DMS 273 (cell line): Measurements from ENCODE around the gene RPL23.
A peak's percentile ranks its signal among the peaks of the same experiment; 100 is the strongest.
"Not testable (repeated sequence)": the region's sequence is repeated elsewhere in the genome, so short reads cannot be mapped to it uniquely, and the experiment has no call there.

Experiments
- DNase-seq: peaks from one replicate; lab custom pipeline; 2025; ENCODE audit not compliant: unreplicated experiment; lab: John Stamatoyannopoulos, UW

RPL23 gene

DNA sequence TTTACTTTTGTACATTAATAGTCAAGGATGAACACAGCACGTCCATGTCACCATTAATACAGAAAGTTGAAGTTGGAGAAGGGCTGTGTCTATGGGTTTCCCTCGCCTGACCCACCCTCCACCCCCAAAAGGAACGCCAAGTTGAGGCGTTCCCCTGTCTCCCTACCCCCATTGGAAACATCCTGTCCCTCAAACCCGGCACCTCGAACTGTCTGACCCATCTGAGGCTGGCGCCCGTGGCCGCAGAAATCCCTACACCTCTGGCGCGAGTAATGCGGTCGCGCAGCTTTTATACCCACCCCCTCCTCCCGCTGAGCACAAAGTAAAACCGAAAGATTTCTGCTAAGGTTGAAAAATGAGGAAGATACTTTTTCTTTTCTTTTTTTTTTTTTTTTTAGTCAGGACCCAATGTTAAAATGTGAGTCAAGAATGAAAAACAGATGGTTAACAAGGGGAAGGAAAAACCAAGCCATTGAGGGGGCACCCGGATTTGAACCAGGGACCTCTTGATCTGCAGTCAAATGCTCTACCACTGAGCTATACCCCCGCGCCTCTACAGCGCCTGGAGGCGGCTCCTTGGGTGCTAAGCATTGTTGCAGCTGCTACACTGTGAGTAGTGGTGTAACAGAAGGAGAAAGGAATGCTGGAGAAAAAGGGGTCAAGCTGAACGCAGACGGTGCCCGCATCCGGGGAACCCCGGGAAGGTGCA, 15.4 kb upstream of the RPL23 start:
- peak; percentile 93 for DNase-seq

DNA sequence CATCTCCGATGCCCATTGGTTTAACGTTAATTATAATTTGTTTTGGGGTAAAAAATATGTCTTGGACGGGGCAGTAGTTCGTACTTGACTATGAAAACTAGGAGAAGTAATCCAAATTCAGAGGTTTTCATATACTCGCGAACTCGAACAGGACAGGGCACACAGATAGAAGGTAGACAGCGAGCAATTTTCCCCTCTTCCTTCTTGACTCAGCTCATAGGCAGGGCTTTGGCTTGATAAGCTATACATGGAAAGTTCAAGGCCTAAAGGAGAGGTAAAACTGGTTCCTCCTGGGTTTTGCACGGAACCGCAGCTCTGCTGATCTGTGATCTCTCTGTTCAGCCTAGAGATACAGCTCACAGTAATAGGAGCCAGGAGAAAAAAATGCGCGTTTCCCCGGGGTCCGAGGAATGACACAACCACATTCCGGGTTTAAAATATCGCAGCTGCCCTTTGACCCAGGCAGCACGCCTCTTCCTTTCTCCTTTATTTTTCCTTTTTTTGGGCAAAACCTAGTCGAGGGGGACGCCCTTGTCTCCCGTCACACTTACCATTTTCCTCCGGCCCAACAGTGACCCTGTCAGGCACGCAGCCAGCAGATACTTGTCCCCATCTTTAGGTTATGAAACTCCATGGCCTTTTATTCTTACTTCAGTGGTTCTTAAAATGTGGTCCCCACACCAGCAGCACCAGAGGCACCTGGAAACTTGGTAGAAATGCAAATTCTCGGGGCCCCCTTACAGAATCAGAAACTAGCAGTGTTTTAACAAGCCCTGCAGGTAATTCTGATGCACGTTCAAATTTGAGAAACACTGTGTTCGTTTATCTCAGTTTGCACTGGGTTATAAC, 14.7 kb upstream of the RPL23 start:
- DNase-seq = peak; percentile 45

- DNase-seq = peak; percentile 83
Measured at GRCh38 chr17:38867179-38867967, 13.9 kb upstream of the RPL23 start.

DNA sequence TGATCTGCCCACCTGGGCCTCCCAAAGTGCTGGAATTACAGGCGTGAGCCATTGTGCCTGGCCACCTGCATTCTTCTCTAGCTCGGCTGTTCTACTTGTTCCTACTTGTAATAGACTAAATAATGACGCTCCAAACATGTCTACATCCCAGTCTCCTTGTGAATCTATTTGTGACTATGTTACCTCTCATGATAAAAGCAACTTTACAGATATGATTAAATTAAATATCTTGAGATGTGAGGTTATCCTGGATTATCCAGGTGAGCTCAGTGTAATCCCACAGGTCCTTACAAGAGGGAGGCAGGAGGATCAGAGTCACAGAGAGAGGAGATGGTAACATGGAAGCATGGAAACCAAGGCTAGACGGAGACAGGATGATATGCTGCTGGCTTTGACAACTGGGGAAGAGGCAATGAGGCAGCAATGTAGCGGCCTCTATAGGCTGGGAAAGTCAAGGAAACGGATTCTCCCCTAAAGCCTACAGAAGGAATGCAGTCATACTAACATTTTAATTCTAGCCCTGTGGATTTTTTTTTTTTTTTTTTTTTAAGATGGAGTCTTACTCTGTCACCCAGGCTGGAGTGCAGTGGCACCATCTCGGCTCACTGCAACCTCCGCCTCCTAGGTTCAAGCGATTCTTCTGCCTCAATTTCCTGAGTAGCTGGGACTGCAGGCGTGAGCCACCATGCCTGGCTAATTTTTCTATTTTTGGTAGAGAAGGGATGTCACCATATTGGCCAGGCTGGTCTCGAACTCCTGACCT, 11.3 kb upstream of the RPL23 start:
- peak; percentile 71 for DNase-seq

- peak; percentile 88 for DNase-seq
Measured at GRCh38 chr17:38861399-38861843, 7.9 kb upstream of the RPL23 start.

DNA sequence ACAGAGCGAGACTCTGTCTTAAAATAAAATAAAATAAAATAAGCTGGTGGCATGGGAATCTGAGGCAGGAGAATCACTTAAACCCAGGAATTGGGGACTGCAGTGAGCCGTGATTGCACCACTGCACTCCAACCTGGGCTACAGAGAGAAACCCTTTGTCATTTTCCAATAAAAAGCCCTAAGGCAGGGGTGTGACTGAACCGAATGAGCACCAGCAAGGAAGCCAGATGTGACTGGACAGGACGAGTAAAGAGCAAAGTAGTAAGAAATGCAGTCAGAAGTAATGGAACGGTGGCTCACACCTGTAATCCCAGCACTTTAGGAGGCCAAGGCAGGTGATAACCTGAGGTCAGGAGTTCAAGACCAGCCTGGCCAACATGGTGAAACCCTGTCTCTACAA, 3.8 kb upstream of the RPL23 start:
- no peak for DNase-seq

- not testable (repeated sequence) for DNase-seq
Measured at GRCh38 chr17:38855101-38855714, 1.7 kb upstream of the RPL23 start.

DNA sequence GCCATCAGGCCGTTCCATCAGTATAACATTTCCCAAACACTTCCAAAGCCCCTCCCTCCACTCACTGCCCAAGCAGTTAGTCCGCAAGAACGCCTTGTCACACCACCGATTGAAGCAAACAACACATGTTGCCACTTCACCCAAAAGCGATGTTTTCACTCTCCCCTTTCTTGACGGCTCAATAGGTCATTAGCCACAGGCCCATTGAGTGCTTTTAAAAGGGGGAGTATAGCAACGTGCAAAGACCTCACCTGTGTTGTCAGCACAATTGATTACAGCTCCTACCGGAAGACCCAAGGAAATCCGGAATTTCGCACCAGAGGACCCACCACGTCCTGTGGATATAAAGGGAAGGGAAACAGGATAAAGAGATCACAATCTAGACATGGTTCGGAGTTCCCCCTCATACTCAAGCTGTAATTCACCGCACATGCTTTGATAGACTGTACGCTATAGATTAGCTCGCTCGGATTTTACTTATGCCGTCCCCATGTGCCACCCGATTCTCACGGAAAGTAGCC, 690 bp downstream of the RPL23 start:
- peak; percentile 66 for DNase-seq

DNA sequence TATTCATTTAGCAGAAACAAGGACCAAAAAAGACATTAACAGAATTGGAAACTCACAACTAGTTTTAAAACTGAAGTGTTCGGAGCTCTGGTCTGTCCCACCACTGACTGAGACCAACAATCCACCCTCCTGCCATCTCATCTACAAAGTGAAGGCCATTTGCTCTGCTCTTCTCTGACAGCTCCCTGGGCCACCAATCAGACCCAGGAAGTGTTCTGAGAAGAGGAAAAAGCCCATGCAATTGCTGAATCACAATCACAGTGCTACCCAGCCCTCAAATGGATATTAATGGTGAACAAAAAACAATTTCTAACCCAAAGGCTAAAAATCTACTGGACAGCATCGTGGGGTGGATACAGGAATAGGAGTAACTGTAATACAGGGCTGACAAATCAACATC, 2.1 kb downstream of the RPL23 start:
- DNase-seq = no peak

DNA sequence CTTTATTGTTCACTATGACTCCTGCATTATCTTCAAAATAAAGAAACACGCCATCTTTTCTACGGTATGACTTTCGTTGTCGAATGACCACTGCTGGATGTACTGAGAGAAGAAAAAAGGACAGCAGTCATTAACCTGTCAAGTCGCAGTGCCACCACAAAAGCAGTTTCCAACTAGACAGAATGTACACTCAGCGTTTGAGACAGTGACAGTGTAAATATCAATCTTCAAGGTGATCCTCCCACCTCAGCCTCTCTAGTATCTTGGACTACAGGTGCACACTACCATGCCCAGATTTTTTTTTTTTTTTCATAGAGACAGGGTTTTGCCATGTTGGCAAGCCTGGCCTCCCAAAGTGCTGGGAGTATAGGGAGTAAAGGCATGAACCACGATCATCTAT, 3.1 kb downstream of the RPL23 start:
- DNase-seq = no peak

GRCh38 chr17:38848939-38849605, 4.4 kb downstream of the RPL23 start:
- DNase-seq = no peak

DNA sequence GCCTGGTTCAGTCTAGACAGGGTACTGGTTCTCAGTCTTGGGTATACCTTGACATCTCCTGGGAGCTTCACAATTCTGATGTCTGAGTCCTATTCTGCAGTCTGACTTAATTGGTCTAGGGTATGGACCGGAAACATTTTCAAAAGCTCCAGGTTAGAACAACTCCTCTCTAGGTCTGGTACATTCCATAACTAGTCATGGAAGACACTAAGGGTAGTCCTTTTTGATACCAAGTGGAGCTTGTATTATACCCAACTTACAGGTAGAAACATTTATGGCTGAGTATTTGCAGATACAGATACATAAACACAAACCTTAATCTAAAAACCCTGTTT, 5.0 kb downstream of the RPL23 start:
- DNase-seq = no peak

DNA sequence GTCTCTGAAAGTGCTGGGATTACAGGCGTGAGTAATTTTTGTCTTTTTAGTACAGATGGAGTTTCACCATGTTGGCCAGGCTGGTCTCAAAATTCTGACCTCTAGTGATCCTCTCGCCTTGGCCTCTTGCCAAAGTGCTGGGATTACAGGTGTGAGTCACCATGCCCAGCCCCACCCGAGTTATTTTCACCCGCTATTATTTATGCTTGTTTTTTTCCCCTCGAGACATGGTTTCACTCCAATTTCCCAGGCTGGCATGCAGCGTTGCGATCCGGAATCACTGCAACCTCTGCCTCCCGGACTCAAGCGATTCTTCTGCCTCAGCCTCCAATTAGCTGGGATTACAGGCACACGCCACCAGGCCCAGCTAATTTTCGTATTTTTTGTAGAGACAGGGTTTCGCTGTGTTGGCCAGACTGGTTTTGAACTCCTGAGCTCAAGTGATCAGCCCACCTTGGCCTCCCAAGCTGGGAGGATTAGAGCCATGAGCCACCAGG, 9.2 kb downstream of the RPL23 start:
- peak; percentile 55 for DNase-seq

DNA sequence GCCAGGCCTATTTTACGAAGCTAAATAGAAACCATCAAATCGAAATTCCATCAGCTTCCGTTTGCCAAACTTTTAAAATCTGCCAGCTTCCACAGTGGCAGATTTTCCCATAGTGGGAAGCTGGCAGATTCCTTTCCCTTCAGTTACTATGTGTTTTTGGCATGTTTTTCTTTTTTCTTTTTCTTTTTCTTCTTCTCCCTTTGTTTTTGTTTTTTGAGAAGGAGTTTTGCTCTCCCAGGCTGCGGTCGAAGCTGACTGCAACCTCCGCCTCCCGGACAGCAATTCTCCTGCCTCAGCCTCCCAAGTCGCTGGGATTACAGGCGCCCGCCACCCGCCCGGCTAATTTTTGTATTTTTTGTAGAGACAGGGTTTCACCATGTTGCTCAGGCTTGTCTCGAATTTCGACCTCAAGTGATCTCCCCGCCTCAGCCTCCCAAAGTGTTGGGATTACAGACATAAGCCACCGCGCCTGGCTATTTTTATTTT, 27.7 kb downstream of the RPL23 start:
- no peak for DNase-seq

GRCh38 chr17:38824899-38825761, 28.4 kb downstream of the RPL23 start, which contains the start of gene CWC25:
CWC25 (minus strand) TSS chr17:38825321; CDS start chr17:38825183, 138 bp downstream.
- peak; percentile 97 for DNase-seq

DNA sequence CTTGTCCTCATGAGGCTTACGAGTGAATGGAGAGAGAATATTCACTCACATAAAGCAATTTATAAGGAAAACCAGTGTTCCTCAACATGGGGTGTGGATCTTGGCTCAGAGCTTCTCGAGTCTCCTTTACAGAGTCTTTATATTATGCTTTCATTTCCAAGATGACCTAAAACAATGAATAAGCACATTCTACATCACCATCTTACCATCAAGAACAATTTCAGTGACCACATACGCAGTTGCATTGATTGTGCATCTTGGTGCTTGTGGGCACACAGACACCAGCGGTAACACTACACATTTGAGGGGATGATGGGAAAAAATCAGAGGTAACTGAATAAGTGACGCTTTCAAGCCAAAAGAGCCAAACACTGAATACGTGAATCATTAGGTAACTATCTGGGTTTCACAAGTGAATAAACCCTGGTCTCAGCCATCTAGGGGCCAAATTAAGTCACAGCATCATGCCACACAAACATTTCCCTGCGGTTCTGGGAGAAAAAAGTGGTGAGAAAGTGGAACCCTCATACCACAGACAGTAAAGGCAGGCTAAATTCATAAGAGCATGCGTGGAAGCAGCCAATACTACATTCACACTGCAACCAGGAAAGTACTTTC, 37.8 kb downstream of the RPL23 start:
- DNase-seq = no peak

- DNase-seq = no peak
Measured at GRCh38 chr17:38809828-38810227, 43.7 kb downstream of the RPL23 start.

GRCh38 chr17:38800237-38800760, 53.2 kb downstream of the RPL23 start:
- peak; percentile 58 for DNase-seq
